K562 (cell line): ENCODE measurements around the gene SYPL2. TPM values are rescaled to one million over a fixed set of nuclear protein-coding genes. Genes with fewer than 3 reads are reported as not detected.

Source experiments
- ATF1 ChIP-seq, 2 experiments: fragments of 450-650 bp in 1 of 2; IDR thresholded peaks; 2 replicates each; pipeline ENCODE4 v1.6.1; 2016; ENCODE audit warnings: missing compliant biosample characterization in 1 of 2, missing genetic modification characterization in 1 of 2
- ATF4 ChIP-seq: fragments of 450-650 bp; formaldehyde crosslinking; IDR thresholded peaks from 2 replicates; pipeline ENCODE4 v1.4.0; 2022; ENCODE audit warnings: mild to moderate bottlenecking, moderate library complexity
- CBX2 ChIP-seq: fragments of 200-600 bp; sonication (generic); IDR thresholded peaks from one replicate; pipeline ENCODE4 v1.6.1; 2012; ENCODE audit warnings: mild to moderate bottlenecking, low read length, inconsistent platforms; ENCODE audit not compliant: insufficient read depth, poor library complexity, severe bottlenecking
- DMBX1 ChIP-seq: fragments of 250-450 bp; sonication (Bioruptor Pico); IDR thresholded peaks from 2 replicates; pipeline ENCODE4 v1.8.0; 2022; ENCODE audit warnings: inconsistent platforms, mild to moderate bottlenecking, moderate library complexity, borderline replicate concordance
- FOXK2 ChIP-seq, 2 experiments: fragments of 450-650 bp; IDR thresholded peaks in 1 of 2; conservative IDR thresholded peaks in 1 of 2; 2 replicates each; pipeline ENCODE4 v1.6.1; 2016; ENCODE audit warnings: low read depth in 2 of 2, mild to moderate bottlenecking in 1 of 2
- LEF1 ChIP-seq: fragments of 450-650 bp; IDR thresholded peaks from 2 replicates; pipeline ENCODE4 v1.6.1; 2016; ENCODE audit warnings: mild to moderate bottlenecking
- MEF2D ChIP-seq: conservative IDR thresholded peaks from 2 replicates; pipeline ENCODE4 v1.6.1; 2016; ENCODE audit warnings: low read depth, missing genetic modification characterization, missing compliant biosample characterization
- NFRKB ChIP-seq: fragments of 450-650 bp; IDR thresholded peaks from 2 replicates; pipeline ENCODE4 v1.6.1; 2016; ENCODE audit warnings: low read depth
- PYGO2 ChIP-seq: fragments of 450-650 bp; IDR thresholded peaks from 2 replicates; pipeline ENCODE4 v1.6.1; 2016; ENCODE audit warnings: mild to moderate bottlenecking, missing genetic modification characterization, moderate library complexity, missing compliant biosample characterization
- RBM14 ChIP-seq: fragments of 200-400 bp; formaldehyde crosslinking; IDR thresholded peaks from 2 replicates; pipeline ENCODE4 v1.6.1; 2018; ENCODE audit warnings: low read depth, mild to moderate bottlenecking, low read length, moderate library complexity, borderline replicate concordance; ENCODE audit not compliant: insufficient read depth
- RBM22 ChIP-seq: fragments of 200-400 bp; formaldehyde crosslinking; IDR thresholded peaks from 2 replicates; pipeline ENCODE4 v1.6.1; 2018; ENCODE audit warnings: low read length, low read depth; ENCODE audit not compliant: poor library complexity, severe bottlenecking
- RFX5 ChIP-seq: IDR thresholded peaks from 2 replicates; pipeline ENCODE4 v1.6.1; 2011; ENCODE audit warnings: low read depth, mild to moderate bottlenecking, improper control_type of control experiment, low read length
- SMAD2 ChIP-seq: fragments of 150-350 bp; IDR thresholded peaks from 2 replicates; pipeline ENCODE4 v1.6.1; 2014; ENCODE audit warnings: low read depth, mild to moderate bottlenecking, low read length
- SRSF3 ChIP-seq: fragments of 200-400 bp; formaldehyde crosslinking; IDR thresholded peaks from 2 replicates; pipeline ENCODE4 v1.6.1; 2016; ENCODE audit warnings: mild to moderate bottlenecking, low read length, moderate library complexity; ENCODE audit not compliant: insufficient read depth
- ZKSCAN1 ChIP-seq: fragments of 150-350 bp; IDR thresholded peaks from 2 replicates; pipeline ENCODE4 v1.6.1; 2016; ENCODE audit warnings: low read depth, low read length
- ZNF12 ChIP-seq: sonication (generic); formaldehyde crosslinking; IDR thresholded peaks from 2 replicates; pipeline ENCODE4 v1.4.0; 2020; ENCODE audit warnings: mild to moderate bottlenecking, missing genetic modification reagents
- ZNF695 ChIP-seq: fragments of 450-650 bp; formaldehyde crosslinking; IDR thresholded peaks from 2 replicates; pipeline ENCODE4 v1.4.0; 2020; ENCODE audit warnings: mild to moderate bottlenecking, moderate library complexity
- ZNF75A ChIP-seq: fragments of 450-650 bp; formaldehyde crosslinking; IDR thresholded peaks from 2 replicates; pipeline ENCODE4 v1.4.0; 2020; ENCODE audit warnings: mild to moderate bottlenecking
- polyA plus RNA-seq, 8 experiments: library from polyadenylated mRNA; depleted of rRNA in 4 of 8; stranded (reverse) in 5 of 8; unstranded in 3 of 8; fragments of >200 nt; fragmentation: Nextera tagmentation in 2 of 8; fragmentation: Illumina TruSeq in 1 of 8; extraction: Ambion mirVana in 2 of 8; extraction: Trizol in 1 of 8; gene quantifications; 2 replicates each; pipeline versions ENCODE4 v1.2.1 to v1.2.3, GENCODE V29; 2011 to 2014; ENCODE audit warnings: inconsistent platforms in 1 of 8, missing spikeins in 1 of 8
- total RNA-seq, 7 experiments: library from RNA; depleted of rRNA in 6 of 7; stranded (reverse); fragments of >200 nt in 6 of 7; fragmentation: Illumina TruSeq in 2 of 7; extraction: Trizol in 2 of 7; gene quantifications; 2 replicates each; pipeline versions ENCODE4 v1.2.1 to v1.2.3, GENCODE V29; 2011 to 2021; ENCODE audit warnings: low replicate concordance in 1 of 7
- TF ChIP-seq, protein P1 (sequence below): fragments of 450-650 bp; IDR thresholded peaks from one replicate; pipeline ENCODE4 v1.6.1; 2018; ENCODE audit warnings: mild to moderate bottlenecking, moderate library complexity; ENCODE audit not compliant: partially characterized antibody
- TF ChIP-seq, protein P2 (sequence below): fragments of 250-450 bp; sonication (Bioruptor Pico); IDR thresholded peaks from 2 replicates; pipeline ENCODE4 v1.8.0; 2022; ENCODE audit warnings: moderate library complexity, mild to moderate bottlenecking, inconsistent platforms
- TF ChIP-seq, protein P3 (sequence below): fragments of 450-650 bp; IDR thresholded peaks from 2 replicates; pipeline ENCODE4 v1.6.1; 2016; ENCODE audit warnings: mild to moderate bottlenecking

Gene SYPL2
- total and polyA plus RNA-seq, 9 of the 15 experiments (the other 6 are each of a cell fraction or from before 2014, with no cell fraction given): 0.03 to 0.20 (median 0.07) TPM; not detected in 2

- TF ChIP-seq SMAD2: no peak
- no peak for TF ChIP-seq CBX2
- TF ChIP-seq DMBX1 (CRISPR knock-in tag): peak; percentile 89
- peak; percentile 70; the same call in 1 of the 2 replicates for TF ChIP-seq MEF2D (tag)
- no peak for TF ChIP-seq ZNF75A (CRISPR knock-in tag)
- no peak for TF ChIP-seq ZNF12 (CRISPR knock-in tag)
- 0 out of 2 replicates have a peak, but pooled peaks have one; percentile 14 for TF ChIP-seq ATF4 (CRISPR knock-in tag)
- peak; percentile 88 for TF ChIP-seq NFRKB
- TF ChIP-seq ATF1 (CRISPR knock-in tag; IDR thresholded peaks at IDR 0.05): peak; percentile 78
- TF ChIP-seq ATF1 (tag; IDR thresholded peaks at IDR 0.05): peak; percentile 71
- TF ChIP-seq FOXK2 (conservative IDR thresholded peaks at IDR 0.05 in 1 of 2, IDR thresholded peaks at IDR 0.05 in 1 of 2; ENCODE audit: low read depth in 2 of 2): peak; percentile 30 to 57; a peak in 2 of 4 replicates
- no peak for TF ChIP-seq RBM22
- TF ChIP-seq, protein P1, sequence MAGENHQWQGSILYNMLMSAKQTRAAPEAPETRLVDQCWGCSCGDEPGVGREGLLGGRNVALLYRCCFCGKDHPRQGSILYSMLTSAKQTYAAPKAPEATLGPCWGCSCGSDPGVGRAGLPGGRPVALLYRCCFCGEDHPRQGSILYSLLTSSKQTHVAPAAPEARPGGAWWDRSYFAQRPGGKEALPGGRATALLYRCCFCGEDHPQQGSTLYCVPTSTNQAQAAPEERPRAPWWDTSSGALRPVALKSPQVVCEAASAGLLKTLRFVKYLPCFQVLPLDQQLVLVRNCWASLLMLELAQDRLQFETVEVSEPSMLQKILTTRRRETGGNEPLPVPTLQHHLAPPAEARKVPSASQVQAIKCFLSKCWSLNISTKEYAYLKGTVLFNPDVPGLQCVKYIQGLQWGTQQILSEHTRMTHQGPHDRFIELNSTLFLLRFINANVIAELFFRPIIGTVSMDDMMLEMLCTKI: no peak
- TF ChIP-seq, protein P2, sequence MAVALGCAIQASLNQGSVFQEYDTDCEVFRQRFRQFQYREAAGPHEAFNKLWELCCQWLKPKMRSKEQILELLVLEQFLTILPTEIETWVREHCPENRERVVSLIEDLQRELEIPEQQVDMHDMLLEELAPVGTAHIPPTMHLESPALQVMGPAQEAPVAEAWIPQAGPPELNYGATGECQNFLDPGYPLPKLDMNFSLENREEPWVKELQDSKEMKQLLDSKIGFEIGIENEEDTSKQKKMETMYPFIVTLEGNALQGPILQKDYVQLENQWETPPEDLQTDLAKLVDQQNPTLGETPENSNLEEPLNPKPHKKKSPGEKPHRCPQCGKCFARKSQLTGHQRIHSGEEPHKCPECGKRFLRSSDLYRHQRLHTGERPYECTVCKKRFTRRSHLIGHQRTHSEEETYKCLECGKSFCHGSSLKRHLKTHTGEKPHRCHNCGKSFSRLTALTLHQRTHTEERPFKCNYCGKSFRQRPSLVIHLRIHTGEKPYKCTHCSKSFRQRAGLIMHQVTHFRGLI (CRISPR knock-in tag): no peak
- TF ChIP-seq RBM14: 0 out of 2 replicates have a peak, but pooled peaks have one; percentile 58
- TF ChIP-seq ZKSCAN1: no peak
- TF ChIP-seq, protein P3, sequence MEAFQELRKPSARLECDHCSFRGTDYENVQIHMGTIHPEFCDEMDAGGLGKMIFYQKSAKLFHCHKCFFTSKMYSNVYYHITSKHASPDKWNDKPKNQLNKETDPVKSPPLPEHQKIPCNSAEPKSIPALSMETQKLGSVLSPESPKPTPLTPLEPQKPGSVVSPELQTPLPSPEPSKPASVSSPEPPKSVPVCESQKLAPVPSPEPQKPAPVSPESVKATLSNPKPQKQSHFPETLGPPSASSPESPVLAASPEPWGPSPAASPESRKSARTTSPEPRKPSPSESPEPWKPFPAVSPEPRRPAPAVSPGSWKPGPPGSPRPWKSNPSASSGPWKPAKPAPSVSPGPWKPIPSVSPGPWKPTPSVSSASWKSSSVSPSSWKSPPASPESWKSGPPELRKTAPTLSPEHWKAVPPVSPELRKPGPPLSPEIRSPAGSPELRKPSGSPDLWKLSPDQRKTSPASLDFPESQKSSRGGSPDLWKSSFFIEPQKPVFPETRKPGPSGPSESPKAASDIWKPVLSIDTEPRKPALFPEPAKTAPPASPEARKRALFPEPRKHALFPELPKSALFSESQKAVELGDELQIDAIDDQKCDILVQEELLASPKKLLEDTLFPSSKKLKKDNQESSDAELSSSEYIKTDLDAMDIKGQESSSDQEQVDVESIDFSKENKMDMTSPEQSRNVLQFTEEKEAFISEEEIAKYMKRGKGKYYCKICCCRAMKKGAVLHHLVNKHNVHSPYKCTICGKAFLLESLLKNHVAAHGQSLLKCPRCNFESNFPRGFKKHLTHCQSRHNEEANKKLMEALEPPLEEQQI: no peak; the same call in 1 of the 2 replicates
- no peak for TF ChIP-seq SRSF3
- no peak for TF ChIP-seq RFX5
- peak; percentile 58; the same call in 1 of the 2 replicates for TF ChIP-seq LEF1
- TF ChIP-seq ZNF695: no peak
- no peak for TF ChIP-seq PYGO2
Measured at GRCh38 chr1:109483672-109484518, 17.5 kb downstream of the SYPL2 start, which contains the start of gene ATXN7L2 (continued).
